AG04450 (cell line): ENCODE data around the gene CACNA1C. TPM values are rescaled to one million over a fixed set of nuclear protein-coding genes. Genes with fewer than 3 reads are reported as not detected.

Experiments
- CTCF ChIA-PET: fragments of 300-600, 350-600 bp; formaldehyde crosslinking; extraction: SDS; loops from one replicate; lab custom pipeline; 2022; ENCODE audit warnings: antibody characterized with exemption, inconsistent platforms; lab: Charles Lee
- POLR2A ChIA-PET: fragments of 350-600 bp; formaldehyde crosslinking; extraction: SDS; loops from one replicate; lab custom pipeline; 2021; ENCODE audit warnings: antibody characterized with exemption, inconsistent platforms; lab: Yijun Ruan, JAX
- DNase-seq: peaks from one replicate; pipeline ENCODE4 v3.0.0-alpha.2; 2011; ENCODE audit warnings: low read depth, low spot score
- H3K27ac ChIP-seq: one replicate; pipeline ENCODE4 v1.5.1; 2012; ENCODE audit warnings: low read depth, low read length, control low read depth
- H3K27me3 ChIP-seq: one replicate; pipeline ENCODE4 v1.6.0; 2012; ENCODE audit warnings: low read length; ENCODE audit not compliant: control insufficient read depth, insufficient read depth
- H3K4me3 ChIP-seq: 2 replicates; pipeline ENCODE4 v1.5.1; 2011; ENCODE audit warnings: mild to moderate bottlenecking, low read depth, low read length, control low read depth
- H3K9me3 ChIP-seq: 2 replicates; pipeline ENCODE4 v1.5.1; 2012; ENCODE audit warnings: low read length; ENCODE audit not compliant: control insufficient read depth, insufficient read depth
- CTCF ChIP-seq: IDR thresholded peaks from 2 replicates; pipeline ENCODE4 v1.5.1; 2011; ENCODE audit warnings: low read depth, low read length, control low read depth, inconsistent platforms
- polyA plus RNA-seq: library from polyadenylated mRNA; depleted of rRNA; stranded (reverse); fragments of >200 nt; gene quantifications from 2 replicates; pipeline ENCODE4 v1.2.3, GENCODE V29; 2011

The CACNA1C gene
- polyA plus RNA-seq, 1 experiment: 5.9 TPM

- no peak for DNase-seq
- H3K27me3 ChIP-seq: no peaks in the 10 kb centered on the region
- ChIA-PET POLR2A (no interaction called here), CTCF (no interaction called here)
- no peak overlapping the region for H3K27ac ChIP-seq
- no peak overlapping the region for H3K4me3 ChIP-seq
- no peak for TF ChIP-seq CTCF
- peaks cover 6% of the 10 kb centered on the region; the same call in 1 of the 2 replicates for H3K9me3 ChIP-seq
These were observed 471.1 kb downstream of the CACNA1C start for GRCh38 chr12:2523844-2524243.

GRCh38 chr12:2526371-2526770 is 473.6 kb downstream of the CACNA1C start:
- no peak for DNase-seq
- no peaks in the 10 kb centered on the region for H3K27me3 ChIP-seq
- no peaks in the 10 kb centered on the region for H3K9me3 ChIP-seq
- ChIA-PET CTCF (interaction anchor here (0.9 kb wide), 1 partner anchor 10 kb away, joined by 3 read pairs; no protein-coding TSS in a partner anchor), POLR2A (no interaction called here)
- H3K27ac ChIP-seq: no peak overlapping the region
- TF ChIP-seq CTCF: no peak
- no peak overlapping the region for H3K4me3 ChIP-seq

- TF ChIP-seq CTCF: no peak
- Histone ChIP-seq H3K4me3 (no peak overlapping the region), H3K9me3 (no peaks in the 10 kb centered on the region), H3K27me3 (no peaks in the 10 kb centered on the region), H3K27ac (no peak overlapping the region)
- no peak for DNase-seq
- CTCF ChIA-PET: no interaction called here
- POLR2A ChIA-PET: no interaction called here
These were observed 475.2 kb downstream of the CACNA1C start for GRCh38 chr12:2528001-2528400.

GRCh38 chr12:2529807-2530206 is 477.0 kb downstream of the CACNA1C start:
- H3K9me3 ChIP-seq: no peaks in the 10 kb centered on the region
- no peak for DNase-seq
- no peak for TF ChIP-seq CTCF
- no peak overlapping the region for H3K27ac ChIP-seq
- no peak overlapping the region for H3K4me3 ChIP-seq
- H3K27me3 ChIP-seq: no peaks in the 10 kb centered on the region
- POLR2A ChIA-PET: no interaction called here
- CTCF ChIA-PET: no interaction called here

GRCh38 chr12:2531371-2531770 is 478.6 kb downstream of the CACNA1C start:
- no peaks in the 10 kb centered on the region for H3K9me3 ChIP-seq
- TF ChIP-seq CTCF: no peak
- H3K4me3 ChIP-seq: no peak overlapping the region
- no peaks in the 10 kb centered on the region for H3K27me3 ChIP-seq
- DNase-seq: no peak
- H3K27ac ChIP-seq: no peak overlapping the region
- ChIA-PET CTCF (no interaction called here), POLR2A (no interaction called here)
